Measurements from ENCODE around the gene USP13.

Gene USP13

GRCh38 chr3:179833294-179833693 is 180.5 kb downstream of the USP13 start:
- TF ChIP-seq, protein P1, sequence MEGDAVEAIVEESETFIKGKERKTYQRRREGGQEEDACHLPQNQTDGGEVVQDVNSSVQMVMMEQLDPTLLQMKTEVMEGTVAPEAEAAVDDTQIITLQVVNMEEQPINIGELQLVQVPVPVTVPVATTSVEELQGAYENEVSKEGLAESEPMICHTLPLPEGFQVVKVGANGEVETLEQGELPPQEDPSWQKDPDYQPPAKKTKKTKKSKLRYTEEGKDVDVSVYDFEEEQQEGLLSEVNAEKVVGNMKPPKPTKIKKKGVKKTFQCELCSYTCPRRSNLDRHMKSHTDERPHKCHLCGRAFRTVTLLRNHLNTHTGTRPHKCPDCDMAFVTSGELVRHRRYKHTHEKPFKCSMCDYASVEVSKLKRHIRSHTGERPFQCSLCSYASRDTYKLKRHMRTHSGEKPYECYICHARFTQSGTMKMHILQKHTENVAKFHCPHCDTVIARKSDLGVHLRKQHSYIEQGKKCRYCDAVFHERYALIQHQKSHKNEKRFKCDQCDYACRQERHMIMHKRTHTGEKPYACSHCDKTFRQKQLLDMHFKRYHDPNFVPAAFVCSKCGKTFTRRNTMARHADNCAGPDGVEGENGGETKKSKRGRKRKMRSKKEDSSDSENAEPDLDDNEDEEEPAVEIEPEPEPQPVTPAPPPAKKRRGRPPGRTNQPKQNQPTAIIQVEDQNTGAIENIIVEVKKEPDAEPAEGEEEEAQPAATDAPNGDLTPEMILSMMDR (IDR thresholded peaks at IDR 0.05; ENCODE audit: borderline replicate concordance, insufficient read depth, low read depth, low read length) = no peak
- no peak overlapping the region for H3K4me3 ChIP-seq (ENCODE audit: low read depth, low read length)

GRCh38 chr3:179837374-179837773 is 184.5 kb downstream of the USP13 start:
- H3K4me3 ChIP-seq (ENCODE audit: low read depth, low read length) = no peak overlapping the region
- TF ChIP-seq, protein P1 (IDR thresholded peaks at IDR 0.05; ENCODE audit: borderline replicate concordance, insufficient read depth, low read depth, low read length) = no peak
